Mesothelial cell of epicardium (in vitro differentiated cells): ENCODE data around the gene UBE2M. TPM values are rescaled to one million over a fixed set of nuclear protein-coding genes. Genes with fewer than 3 reads are reported as not detected.

Experiments
- DNase-seq, 2 experiments: peaks; one replicate each; pipeline ENCODE4 v3.0.0; 2021; ENCODE audit warnings: low spot score in 2 of 2; ENCODE audit not compliant: unreplicated experiment in 2 of 2
- H3K27ac Mint-ChIP-seq: 2 replicates; pipeline ENCODE4 v1.8.0; 2021; ENCODE audit warnings: mixed read lengths
- H3K27me3 Mint-ChIP-seq: 2 replicates; pipeline ENCODE4 v1.8.0; 2021; ENCODE audit warnings: low read depth, mixed read lengths
- H3K36me3 Mint-ChIP-seq: 2 replicates; pipeline ENCODE4 v1.8.0; 2021; ENCODE audit warnings: mixed read lengths
- H3K4me1 Mint-ChIP-seq: 2 replicates; pipeline ENCODE4 v1.8.0; 2021; ENCODE audit warnings: mixed read lengths
- H3K4me3 Mint-ChIP-seq: 2 replicates; pipeline ENCODE4 v1.8.0; 2021; ENCODE audit warnings: mild to moderate bottlenecking, moderate library complexity, mixed read lengths
- H3K9me3 Mint-ChIP-seq: 2 replicates; pipeline ENCODE4 v1.8.0; 2021; ENCODE audit warnings: mixed read lengths
- CTCF ChIP-seq: fragments of 200-600 bp; sonication (generic); IDR thresholded peaks from one replicate; pipeline ENCODE4 v1.5.0; 2021; ENCODE audit warnings: antibody characterized with exemption; ENCODE audit not compliant: unreplicated experiment
- total RNA-seq: library from RNA; stranded (reverse); gene quantifications from 3 replicates; pipeline ENCODE4 v1.2.1, GENCODE V29; 2021

The UBE2M gene
- total RNA-seq, 1 donor from 2014 or later, result 73.4 TPM

DNA sequence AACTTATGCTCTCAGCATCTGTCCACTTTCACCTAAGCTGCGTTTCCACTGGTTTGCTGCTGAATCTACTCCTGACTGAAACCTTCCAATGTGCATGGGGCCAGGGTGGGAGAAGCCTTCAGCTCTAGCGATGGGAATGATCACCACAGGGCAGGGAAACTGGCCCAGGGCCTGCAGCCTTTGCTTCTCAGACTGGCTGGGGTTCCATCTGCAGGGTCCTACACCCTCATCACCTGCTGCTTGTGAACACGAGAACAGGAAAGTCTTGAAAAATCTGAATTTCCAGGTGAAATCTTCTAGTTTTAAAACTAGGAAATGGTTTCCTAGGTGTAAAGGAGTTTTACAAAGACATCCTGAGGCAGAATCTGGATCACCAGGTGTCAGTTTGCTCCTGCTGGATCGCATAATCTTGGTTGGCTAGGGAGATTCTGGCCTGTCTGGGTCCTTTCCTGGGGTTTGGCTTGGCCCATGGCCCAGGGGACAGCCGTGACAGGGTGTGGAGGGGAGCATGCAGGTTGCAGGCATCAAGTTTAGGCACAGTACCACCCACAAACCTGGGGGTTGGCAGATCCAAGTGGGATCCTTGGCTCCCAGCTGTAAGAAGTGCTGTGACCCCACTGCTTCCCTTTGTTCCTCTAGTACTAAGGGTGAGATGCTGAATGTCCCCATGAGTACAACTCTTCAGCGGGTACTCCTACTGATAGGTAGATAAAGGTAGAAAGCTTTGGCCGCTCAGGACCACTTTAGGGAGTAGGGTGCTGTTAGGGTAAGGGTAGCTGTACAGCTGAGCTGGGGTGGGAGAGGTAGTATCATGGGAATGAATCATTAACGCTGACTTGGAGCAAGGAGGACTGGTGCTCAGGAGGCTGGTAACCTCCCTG, 1.8 kb upstream of the UBE2M start:
- Mint-ChIP-seq H3K9me3 (no peaks in the 10 kb centered on the region), H3K27ac (peak overlapping the region; percentile 100), H3K4me3 (peak overlapping the region; percentile 96), H3K27me3 (no peaks in the 10 kb centered on the region), H3K36me3 (peaks cover 10% of the 10 kb centered on the region), H3K4me1 (peaks cover 39% of the 10 kb centered on the region)
- no peak for DNase-seq
- TF ChIP-seq CTCF, result no peak

- TF ChIP-seq CTCF, result no peak
- peaks cover 11% of the 10 kb centered on the region for H3K36me3 Mint-ChIP-seq
- DNase-seq, result peak; percentile 64 to 85
- H3K27me3 Mint-ChIP-seq, result no peaks in the 10 kb centered on the region
- H3K9me3 Mint-ChIP-seq, result no peaks in the 10 kb centered on the region
- H3K27ac Mint-ChIP-seq, result peak overlapping the region; percentile 100
- peak overlapping the region; percentile 96 for H3K4me3 Mint-ChIP-seq
- peaks cover 44% of the 10 kb centered on the region for H3K4me1 Mint-ChIP-seq
Observed at GRCh38 chr19:58559275-58560006, 1.0 kb upstream of the UBE2M start.

- peak; percentile 99 to 100 for DNase-seq
- peak overlapping the region; percentile 100 for H3K27ac Mint-ChIP-seq
- peak overlapping the region; percentile 96 for H3K4me3 Mint-ChIP-seq
- no peaks in the 10 kb centered on the region for H3K27me3 Mint-ChIP-seq
- H3K4me1 Mint-ChIP-seq, result peaks cover 51% of the 10 kb centered on the region
- no peaks in the 10 kb centered on the region for H3K9me3 Mint-ChIP-seq
- peaks cover 12% of the 10 kb centered on the region for H3K36me3 Mint-ChIP-seq
- no peak for TF ChIP-seq CTCF
Observed at GRCh38 chr19:58558623-58559274, 338 bp upstream of the UBE2M start.

DNA sequence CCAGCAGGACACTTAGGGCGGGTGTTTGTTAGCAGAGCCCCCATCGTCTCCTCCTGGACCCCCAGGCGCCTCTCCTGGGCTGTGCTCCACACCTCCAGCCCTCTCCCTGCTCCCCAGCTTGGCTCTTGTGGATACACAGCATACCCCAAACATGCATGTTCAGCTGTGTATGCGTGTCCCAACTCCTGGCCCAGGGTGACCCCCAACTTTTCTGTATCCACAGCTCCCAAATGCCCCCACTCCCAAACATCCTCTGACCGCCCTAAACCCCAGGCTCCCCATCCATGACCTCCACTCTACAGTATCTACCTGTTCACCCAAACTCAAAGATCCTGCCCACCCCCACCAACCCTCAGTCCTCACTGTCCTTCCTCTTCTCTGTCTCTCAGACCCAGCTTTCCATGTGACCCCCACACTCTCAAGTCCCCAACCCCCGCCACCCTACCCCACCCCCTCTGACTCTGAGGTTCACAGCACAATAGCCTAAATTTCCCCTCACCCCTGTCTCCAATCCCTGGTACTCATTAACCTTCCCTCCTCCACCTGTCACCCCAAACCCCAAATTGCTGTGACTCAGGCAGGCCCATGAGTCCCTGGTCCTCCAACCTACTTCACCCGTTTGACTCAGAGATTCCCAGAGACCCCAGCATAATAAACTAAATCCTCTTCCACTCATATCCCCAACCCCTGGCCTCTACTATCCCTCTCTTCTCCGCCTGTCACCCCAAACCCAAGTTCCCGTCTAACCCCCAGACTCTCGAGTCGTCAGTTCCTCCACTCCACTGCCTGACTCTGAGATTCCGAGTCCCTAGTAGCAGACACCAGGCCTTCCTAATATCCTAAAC, 968 bp downstream of the UBE2M start:
- Mint-ChIP-seq H3K27ac (peak overlapping the region; percentile 99), H3K27me3 (no peaks in the 10 kb centered on the region), H3K4me3 (peak overlapping the region; percentile 94), H3K9me3 (no peaks in the 10 kb centered on the region), H3K36me3 (peaks cover 20% of the 10 kb centered on the region), H3K4me1 (peaks cover 54% of the 10 kb centered on the region)
- no peak for DNase-seq
- no peak for TF ChIP-seq CTCF
